HFFc6 (cell line): ENCODE results near the gene LSAMP. TPM values are rescaled to one million over a fixed set of nuclear protein-coding genes. Genes with fewer than 3 reads are reported as not detected.

Experiments used
- DNase-seq: peaks from one replicate; pipeline ENCODE4 v3.0.0-alpha.2; 2018
- H3K27ac Mint-ChIP-seq: 2 replicates; pipeline ENCODE4 v1.8.0; 2020; ENCODE audit warnings: mild to moderate bottlenecking, mixed read lengths
- H3K27me3 Mint-ChIP-seq: 2 replicates; pipeline ENCODE4 v1.8.0; 2021; ENCODE audit warnings: mild to moderate bottlenecking, moderate library complexity, mixed read lengths; ENCODE audit not compliant: insufficient read depth
- H3K36me3 Mint-ChIP-seq: 2 replicates; pipeline ENCODE4 v1.8.0; 2021; ENCODE audit warnings: low read depth, mixed read lengths
- H3K4me1 Mint-ChIP-seq: 2 replicates; pipeline ENCODE4 v1.8.0; 2020; ENCODE audit warnings: low read depth, mixed read lengths
- H3K4me3 Mint-ChIP-seq: 2 replicates; pipeline ENCODE4 v1.8.0; 2020; ENCODE audit warnings: mild to moderate bottlenecking, moderate library complexity, mixed read lengths
- H3K9me3 Mint-ChIP-seq: 2 replicates; pipeline ENCODE4 v1.8.0; 2020; ENCODE audit warnings: mild to moderate bottlenecking, mixed read lengths
- total RNA-seq, 6 experiments: library from RNA; stranded (reverse); fragmentation: NEBNext Ultra II Directional; extraction: Animal tissue kit (Norgen Biotek cat#: 25700); gene quantifications; 2 replicates in 1 of 6; 3 replicates in 5 of 6; pipeline ENCODE4 v1.2.3, GENCODE V29; 2021
- TF ChIP-seq, protein P1 (sequence below): fragments of 200-600 bp; sonication (generic); IDR thresholded peaks from 2 replicates; pipeline ENCODE4 v1.5.0; 2021; ENCODE audit warnings: antibody characterized with exemption, mild to moderate bottlenecking

Gene LSAMP
- total RNA-seq, 6 experiments from 2014 or later: not detected

- H3K9me3 Mint-ChIP-seq: no peaks in the 10 kb centered on the region; the same call in 1 of the 2 replicates
- TF ChIP-seq, protein P1, sequence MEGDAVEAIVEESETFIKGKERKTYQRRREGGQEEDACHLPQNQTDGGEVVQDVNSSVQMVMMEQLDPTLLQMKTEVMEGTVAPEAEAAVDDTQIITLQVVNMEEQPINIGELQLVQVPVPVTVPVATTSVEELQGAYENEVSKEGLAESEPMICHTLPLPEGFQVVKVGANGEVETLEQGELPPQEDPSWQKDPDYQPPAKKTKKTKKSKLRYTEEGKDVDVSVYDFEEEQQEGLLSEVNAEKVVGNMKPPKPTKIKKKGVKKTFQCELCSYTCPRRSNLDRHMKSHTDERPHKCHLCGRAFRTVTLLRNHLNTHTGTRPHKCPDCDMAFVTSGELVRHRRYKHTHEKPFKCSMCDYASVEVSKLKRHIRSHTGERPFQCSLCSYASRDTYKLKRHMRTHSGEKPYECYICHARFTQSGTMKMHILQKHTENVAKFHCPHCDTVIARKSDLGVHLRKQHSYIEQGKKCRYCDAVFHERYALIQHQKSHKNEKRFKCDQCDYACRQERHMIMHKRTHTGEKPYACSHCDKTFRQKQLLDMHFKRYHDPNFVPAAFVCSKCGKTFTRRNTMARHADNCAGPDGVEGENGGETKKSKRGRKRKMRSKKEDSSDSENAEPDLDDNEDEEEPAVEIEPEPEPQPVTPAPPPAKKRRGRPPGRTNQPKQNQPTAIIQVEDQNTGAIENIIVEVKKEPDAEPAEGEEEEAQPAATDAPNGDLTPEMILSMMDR: no peak
- H3K4me3 Mint-ChIP-seq: no peak overlapping the region
- no peak overlapping the region for H3K27ac Mint-ChIP-seq
- peak; percentile 4 for DNase-seq
- no peaks in the 10 kb centered on the region for H3K36me3 Mint-ChIP-seq
- no peaks in the 10 kb centered on the region for H3K4me1 Mint-ChIP-seq
- H3K27me3 Mint-ChIP-seq: no peaks in the 10 kb centered on the region
Observed at GRCh38 chr3:115855911-115856310, 589.4 kb downstream of the LSAMP start.

- Mint-ChIP-seq H3K4me3 (no peak overlapping the region), H3K27ac (no peak overlapping the region), H3K4me1 (no peaks in the 10 kb centered on the region), H3K27me3 (no peaks in the 10 kb centered on the region), H3K9me3 (no peaks in the 10 kb centered on the region; the same call in 1 of the 2 replicates), H3K36me3 (no peaks in the 10 kb centered on the region)
- DNase-seq: no peak
- TF ChIP-seq, protein P1: no peak
Observed at GRCh38 chr3:115853104-115853503, 592.2 kb downstream of the LSAMP start.

DNA sequence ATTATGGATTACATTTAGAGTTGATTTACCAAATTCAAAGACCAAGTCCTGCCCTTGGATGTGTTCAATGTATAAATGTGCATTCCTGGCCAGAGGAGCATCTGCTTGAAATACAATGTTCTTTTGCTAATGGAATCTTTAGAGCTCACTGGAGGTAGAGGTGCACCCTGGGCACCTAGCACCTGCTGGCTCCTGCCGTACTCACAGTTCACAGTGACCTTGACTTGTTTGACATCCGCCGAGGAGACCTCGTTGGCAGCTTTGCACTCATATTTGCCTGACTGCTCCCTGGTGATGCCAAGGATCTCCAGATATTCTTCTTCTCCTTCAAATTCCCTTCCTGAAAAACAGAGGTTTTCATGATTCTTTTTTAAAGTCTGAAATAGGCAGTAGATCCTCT is 593.0 kb downstream of the LSAMP start:
- TF ChIP-seq, protein P1: no peak
- Mint-ChIP-seq H3K36me3 (no peaks in the 10 kb centered on the region), H3K27me3 (no peaks in the 10 kb centered on the region), H3K4me1 (no peaks in the 10 kb centered on the region), H3K9me3 (no peaks in the 10 kb centered on the region; the same call in 1 of the 2 replicates), H3K27ac (no peak overlapping the region), H3K4me3 (no peak overlapping the region)
- DNase-seq: no peak

DNA sequence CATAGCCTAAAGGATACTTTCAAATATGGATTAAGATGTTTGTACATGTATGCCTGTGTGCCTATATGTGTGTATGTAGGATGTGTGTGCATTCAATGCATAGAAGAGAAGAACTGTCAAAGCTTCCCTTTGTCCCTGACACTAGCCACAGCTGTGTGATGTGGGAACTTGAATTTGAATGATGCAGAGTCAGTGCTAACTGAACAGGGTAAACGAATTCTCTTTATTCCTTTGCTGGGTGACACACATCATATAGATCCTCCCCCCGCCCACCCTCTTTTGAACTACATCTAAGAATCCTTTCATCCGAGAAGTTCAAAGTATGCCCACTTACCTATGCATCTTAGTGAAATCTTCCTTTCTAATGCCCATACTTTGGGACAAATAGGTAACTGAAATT is 593.7 kb downstream of the LSAMP start:
- no peaks in the 10 kb centered on the region for H3K4me1 Mint-ChIP-seq
- H3K27ac Mint-ChIP-seq: no peak overlapping the region
- no peaks in the 10 kb centered on the region for H3K27me3 Mint-ChIP-seq
- no peak overlapping the region for H3K4me3 Mint-ChIP-seq
- DNase-seq: no peak
- TF ChIP-seq, protein P1: no peak
- no peaks in the 10 kb centered on the region for H3K36me3 Mint-ChIP-seq
- no peaks in the 10 kb centered on the region; the same call in 1 of the 2 replicates for H3K9me3 Mint-ChIP-seq

- no peaks in the 10 kb centered on the region; the same call in 1 of the 2 replicates for H3K9me3 Mint-ChIP-seq
Observed at GRCh38 chr3:115848641-115849040, 596.6 kb downstream of the LSAMP start.

More at GRCh38 chr3:115848641-115849040, 596.6 kb downstream of the LSAMP start:
- TF ChIP-seq, protein P1: no peak
- Mint-ChIP-seq H3K27me3 (peaks cover 3% of the 10 kb centered on the region; the same call in 1 of the 2 replicates), H3K27ac (no peak overlapping the region), H3K36me3 (no peaks in the 10 kb centered on the region), H3K4me3 (no peak overlapping the region), H3K4me1 (no peaks in the 10 kb centered on the region)
- DNase-seq: no peak
